Smooth muscle cell (in vitro differentiated cells): ENCODE data around the gene MAP3K12. TPM values are rescaled to one million over a fixed set of nuclear protein-coding genes. Genes with fewer than 3 reads are reported as not detected.

Experiments used
- DNase-seq: peaks from one replicate; lab custom pipeline; 2025; ENCODE audit not compliant: unreplicated experiment; lab: John Stamatoyannopoulos, UW
- H2AFZ ChIP-seq: fragments of 200-600 bp; sonication (generic); 2 replicates; pipeline ENCODE4 v1.6.0; 2016; ENCODE audit warnings: antibody characterized with exemption, low read depth, mild to moderate bottlenecking
- H3F3A ChIP-seq: fragments of 200-600 bp; sonication (generic); 2 replicates; pipeline ENCODE4 v1.6.0; 2017; ENCODE audit warnings: antibody characterized with exemption, low read depth
- H3K27ac ChIP-seq: fragments of 200-600 bp; sonication (generic); 2 replicates; pipeline ENCODE4 v1.5.1; 2016; ENCODE audit warnings: low read depth, mild to moderate bottlenecking
- H3K27me3 ChIP-seq: fragments of 200-600 bp; sonication (generic); 2 replicates; pipeline ENCODE4 v1.6.1; 2016; ENCODE audit warnings: low read depth, mild to moderate bottlenecking
- H3K36me3 ChIP-seq: fragments of 200-600 bp; sonication (generic); 2 replicates; pipeline ENCODE4 v1.5.1; 2016; ENCODE audit warnings: low read depth
- H3K4me1 ChIP-seq: fragments of 200-600 bp; sonication (generic); 2 replicates; pipeline ENCODE4 v1.5.1; 2016; ENCODE audit warnings: low read depth
- H3K4me2 ChIP-seq: fragments of 200-600 bp; sonication (generic); 2 replicates; pipeline ENCODE4 v1.6.0; 2016; ENCODE audit warnings: mild to moderate bottlenecking
- H3K4me3 ChIP-seq: fragments of 200-600 bp; sonication (generic); 2 replicates; pipeline ENCODE4 v1.5.1; 2016; ENCODE audit warnings: mild to moderate bottlenecking
- H3K79me2 ChIP-seq: fragments of 200-600 bp; sonication (generic); 2 replicates; pipeline ENCODE4 v1.6.0; 2016; ENCODE audit warnings: low read depth, mild to moderate bottlenecking
- H3K9ac ChIP-seq: fragments of 200-600 bp; sonication (generic); 2 replicates; pipeline ENCODE4 v1.6.0; 2016; ENCODE audit warnings: low read depth
- H3K9me3 ChIP-seq: fragments of 200-600 bp; sonication (generic); replicated peaks from 2 replicates; pipeline ENCODE4 v1.5.1; 2016; ENCODE audit warnings: low read depth
- H4K20me1 ChIP-seq: fragments of 200-600 bp; sonication (generic); 2 replicates; pipeline ENCODE4 v1.6.0; 2016; ENCODE audit warnings: low read depth
- WGBS: methylation state at CpG from one replicate; pipeline ENCODE4 v1.1.7; 2016; ENCODE audit warnings: low lambda C conversion rate; 5-methylcytosine and 5-hydroxymethylcytosine counted together
- polyA plus RNA-seq: library from polyadenylated mRNA; unstranded; fragments of >200 nt; fragmentation: Nextera tagmentation; extraction: Ambion mirVana; gene quantifications from 2 replicates; pipeline ENCODE4 v1.2.1, GENCODE V29; 2016
- total RNA-seq: library from RNA; depleted of rRNA; stranded (reverse); fragments of >200 nt; gene quantifications from 2 replicates; pipeline ENCODE4 v1.2.3, GENCODE V29; 2014
- TF ChIP-seq, protein P1 (sequence below): fragments of 200-600 bp; sonication (generic); IDR thresholded peaks from 2 replicates; pipeline ENCODE4 v1.5.1; 2017; ENCODE audit warnings: borderline replicate concordance, mild to moderate bottlenecking, antibody characterized with exemption; ENCODE audit not compliant: insufficient read depth, poor library complexity, severe bottlenecking

MAP3K12 gene
- total and polyA plus RNA-seq, 2 experiments from 2014 or later, result 15.1 to 34.6 TPM

DNA sequence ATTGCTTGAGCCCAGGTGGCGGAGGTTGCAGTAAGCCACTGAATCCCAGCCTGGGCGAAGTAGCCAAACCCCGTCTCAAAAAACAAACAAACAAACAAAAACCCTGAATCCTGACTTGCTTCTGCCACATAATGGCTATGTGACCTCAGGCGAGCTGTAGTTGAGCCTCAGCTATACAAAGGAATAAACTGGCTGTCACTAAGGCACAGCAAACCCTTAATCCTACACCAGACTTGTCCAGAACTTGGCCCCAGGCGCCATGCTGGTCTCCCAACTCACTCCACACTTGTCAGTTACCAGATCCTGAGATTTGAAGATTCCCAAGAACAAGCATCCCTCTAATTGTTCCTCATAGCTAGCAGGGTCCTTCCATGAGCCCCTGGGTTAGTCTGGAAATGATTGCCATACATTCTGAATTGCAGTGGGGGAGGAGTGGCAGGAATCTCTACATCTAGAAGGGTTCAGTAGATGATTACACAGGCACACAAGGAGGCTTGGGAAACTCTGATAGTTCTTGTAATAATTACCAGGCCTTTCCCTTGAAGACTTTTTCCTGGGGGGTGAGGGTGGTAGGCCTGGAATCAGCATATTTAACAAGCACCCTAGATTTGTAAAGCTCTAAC is 9.9 kb downstream of the MAP3K12 start:
- no peaks in the 10 kb centered on the region for H3K36me3 ChIP-seq
- 87% methylated on average over 5 of the region's 5 CpGs for WGBS

DNA sequence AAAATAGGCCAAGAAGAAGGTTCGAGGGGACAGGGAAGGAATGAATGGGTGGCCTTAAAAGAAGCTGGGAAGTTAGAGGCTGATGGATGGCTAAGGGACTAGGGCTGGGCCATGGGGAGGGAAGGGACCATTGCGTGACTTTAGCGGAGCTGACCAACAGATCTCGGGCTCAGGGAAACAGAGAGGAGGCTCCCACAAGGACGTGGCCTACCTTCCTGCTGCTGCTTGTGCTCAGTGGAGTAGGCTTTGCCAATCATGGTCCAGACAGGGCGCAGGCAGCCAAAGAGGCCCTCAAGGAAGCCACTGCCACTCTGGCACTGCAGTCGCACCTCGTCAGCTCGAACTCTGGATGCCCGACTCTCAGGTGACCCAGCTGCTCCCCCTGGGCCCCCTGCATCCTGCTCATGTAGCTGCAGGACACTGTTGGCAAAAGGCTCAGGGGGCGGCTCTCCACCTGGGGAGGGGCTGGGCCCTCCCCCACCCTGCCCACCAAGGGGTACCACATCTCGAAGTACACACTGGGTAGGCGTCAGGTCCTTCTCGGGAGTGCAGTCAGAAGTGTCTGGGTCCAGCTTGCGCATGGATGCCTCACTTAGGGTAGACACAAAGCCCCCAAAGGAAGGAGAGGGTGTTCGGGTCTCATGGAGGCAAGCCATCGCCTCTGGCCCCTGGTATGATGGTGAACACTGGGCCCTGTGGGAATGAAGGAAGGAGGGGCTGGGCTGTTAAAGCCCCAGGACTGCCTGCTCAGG is 12.3 kb downstream of the MAP3K12 start:
- H3K36me3 ChIP-seq, result no peaks in the 10 kb centered on the region
- H3K9ac ChIP-seq, result no peak overlapping the region
- H3F3A ChIP-seq, result peaks cover 23% of the 10 kb centered on the region
- TF ChIP-seq, protein P1, sequence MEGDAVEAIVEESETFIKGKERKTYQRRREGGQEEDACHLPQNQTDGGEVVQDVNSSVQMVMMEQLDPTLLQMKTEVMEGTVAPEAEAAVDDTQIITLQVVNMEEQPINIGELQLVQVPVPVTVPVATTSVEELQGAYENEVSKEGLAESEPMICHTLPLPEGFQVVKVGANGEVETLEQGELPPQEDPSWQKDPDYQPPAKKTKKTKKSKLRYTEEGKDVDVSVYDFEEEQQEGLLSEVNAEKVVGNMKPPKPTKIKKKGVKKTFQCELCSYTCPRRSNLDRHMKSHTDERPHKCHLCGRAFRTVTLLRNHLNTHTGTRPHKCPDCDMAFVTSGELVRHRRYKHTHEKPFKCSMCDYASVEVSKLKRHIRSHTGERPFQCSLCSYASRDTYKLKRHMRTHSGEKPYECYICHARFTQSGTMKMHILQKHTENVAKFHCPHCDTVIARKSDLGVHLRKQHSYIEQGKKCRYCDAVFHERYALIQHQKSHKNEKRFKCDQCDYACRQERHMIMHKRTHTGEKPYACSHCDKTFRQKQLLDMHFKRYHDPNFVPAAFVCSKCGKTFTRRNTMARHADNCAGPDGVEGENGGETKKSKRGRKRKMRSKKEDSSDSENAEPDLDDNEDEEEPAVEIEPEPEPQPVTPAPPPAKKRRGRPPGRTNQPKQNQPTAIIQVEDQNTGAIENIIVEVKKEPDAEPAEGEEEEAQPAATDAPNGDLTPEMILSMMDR, result no peak
- H3K4me2 ChIP-seq, result no peak overlapping the region
- no peak overlapping the region for H3K27ac ChIP-seq
- no peaks in the 10 kb centered on the region for H3K27me3 ChIP-seq
- 90% methylated on average over 17 of the region's 17 CpGs for WGBS
- DNase-seq, result no peak
- H3K79me2 ChIP-seq, result peaks cover 5% of the 10 kb centered on the region
- H3K4me3 ChIP-seq, result no peak overlapping the region
- H2AFZ ChIP-seq, result no peak overlapping the region
- peaks cover 77% of the 10 kb centered on the region for H4K20me1 ChIP-seq
- no peaks in the 10 kb centered on the region for H3K9me3 ChIP-seq
- peaks cover 4% of the 10 kb centered on the region for H3K4me1 ChIP-seq

More for the DNA sequence above, 9.9 kb downstream of the MAP3K12 start:
- peaks cover 7% of the 10 kb centered on the region for H3K79me2 ChIP-seq
- peaks cover 52% of the 10 kb centered on the region for H4K20me1 ChIP-seq
- no peak overlapping the region for H3K9ac ChIP-seq
- TF ChIP-seq, protein P1, result no peak
- H3F3A ChIP-seq, result peaks cover 17% of the 10 kb centered on the region
- no peaks in the 10 kb centered on the region for H3K9me3 ChIP-seq
- H3K4me2 ChIP-seq, result no peak overlapping the region
- no peaks in the 10 kb centered on the region for H3K27me3 ChIP-seq
- no peak overlapping the region for H3K4me3 ChIP-seq
- no peak for DNase-seq
- H3K27ac ChIP-seq, result no peak overlapping the region
- H2AFZ ChIP-seq, result no peak overlapping the region
- peaks cover 18% of the 10 kb centered on the region for H3K4me1 ChIP-seq

DNA sequence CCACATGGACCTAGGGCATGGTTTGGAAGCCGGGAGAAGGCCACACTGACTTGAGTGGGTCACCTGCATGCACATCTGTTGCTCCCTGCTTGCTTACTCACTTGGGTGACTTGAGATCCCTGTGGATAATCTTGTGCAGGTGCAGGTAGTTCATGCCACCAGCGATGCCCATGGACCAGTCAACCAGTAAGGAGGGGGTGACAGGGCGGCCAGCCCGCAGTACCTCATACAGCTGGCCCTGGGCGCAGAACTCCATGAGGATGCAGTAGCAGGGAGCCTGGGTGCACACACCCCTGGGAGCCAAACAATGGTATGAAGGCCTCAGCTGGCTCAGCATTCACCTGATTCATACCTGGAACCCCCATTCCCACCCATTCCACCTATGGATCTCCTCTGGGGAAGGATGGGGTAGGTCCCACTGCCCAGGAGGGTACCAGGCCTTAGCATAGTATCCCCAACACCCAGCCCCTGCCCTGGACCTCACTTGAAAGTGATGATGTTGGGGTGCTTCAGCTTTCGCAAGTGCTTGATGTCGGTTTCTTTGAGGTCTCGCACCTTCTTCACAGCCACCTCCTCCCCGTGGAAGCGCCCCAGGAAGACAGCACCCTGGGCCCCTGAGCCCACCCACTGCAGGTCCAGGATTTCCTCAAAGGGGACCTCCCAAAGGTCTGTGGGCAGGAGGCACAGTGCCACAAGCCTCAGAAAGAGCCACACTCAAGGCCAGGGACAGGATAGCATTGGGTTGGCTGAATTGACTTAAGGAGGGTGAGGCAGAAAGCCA is 13.1 kb downstream of the MAP3K12 start:
- DNase-seq, result no peak
- no peak overlapping the region for H3K9ac ChIP-seq
- 97% methylated on average over 10 of the region's 10 CpGs for WGBS
- H3K36me3 ChIP-seq, result no peaks in the 10 kb centered on the region
- no peaks in the 10 kb centered on the region for H3K9me3 ChIP-seq
- peaks cover 84% of the 10 kb centered on the region for H4K20me1 ChIP-seq
- H3K4me2 ChIP-seq, result no peak overlapping the region
- H3K27me3 ChIP-seq, result no peaks in the 10 kb centered on the region
- TF ChIP-seq, protein P1, result no peak
- H2AFZ ChIP-seq, result no peak overlapping the region
- no peak overlapping the region for H3K4me3 ChIP-seq
- H3K79me2 ChIP-seq, result peaks cover 5% of the 10 kb centered on the region
- H3F3A ChIP-seq, result peaks cover 24% of the 10 kb centered on the region
- H3K4me1 ChIP-seq, result no peaks in the 10 kb centered on the region
- H3K27ac ChIP-seq, result no peak overlapping the region
